HG03103 (cell line): ENCODE results near the gene IGLL5.
"Not testable (repeated sequence)": the region's sequence is repeated elsewhere in the genome, so short reads cannot be mapped to it uniquely, and the experiment has no call there.

ENCODE experiments used
- ATAC-seq: cut with Tn5 transposase; IDR thresholded peaks from one replicate; pipeline ENCODE4 v1.9.1; 2021; ENCODE audit warnings: low read depth; ENCODE audit not compliant: unreplicated experiment

IGLL5 gene

DNA sequence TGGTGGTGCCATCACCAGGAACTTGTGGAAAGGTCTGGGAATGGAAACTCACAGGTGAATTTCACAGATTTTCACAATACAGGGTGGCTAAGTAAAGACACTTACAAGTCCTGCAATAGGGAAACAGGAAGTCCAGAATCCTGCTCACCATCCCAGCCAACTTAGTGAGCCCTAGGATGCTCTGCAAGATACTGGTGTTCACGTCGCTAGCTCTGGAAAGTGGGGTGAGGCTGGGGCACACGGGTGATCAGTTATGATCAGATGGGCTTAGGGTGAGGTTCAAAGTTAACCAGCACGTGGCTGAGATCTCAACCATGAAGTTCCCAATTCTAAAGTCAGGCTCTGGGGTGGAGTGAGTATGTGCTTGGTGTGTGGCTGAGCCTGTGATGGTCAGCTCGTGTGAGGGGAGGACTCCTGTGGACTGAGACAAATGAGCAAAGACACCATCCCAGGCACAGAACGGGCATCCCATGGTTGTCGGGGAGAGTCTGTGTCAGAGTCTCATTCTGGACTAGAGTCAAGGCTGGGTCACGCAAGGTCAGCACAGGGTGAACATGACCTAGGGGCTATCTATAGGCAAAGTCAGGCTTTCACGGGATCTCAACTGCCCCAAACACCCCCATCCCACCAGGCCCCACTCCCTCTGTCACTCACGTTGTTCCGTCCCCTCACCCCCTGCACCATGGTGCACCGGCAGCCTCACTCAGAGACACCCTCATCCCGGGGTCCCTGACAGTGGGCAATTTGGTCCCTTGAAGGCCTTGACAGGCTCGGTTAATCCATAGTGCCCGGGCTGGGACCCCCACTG lies 23.9 kb downstream of the IGLL5 start:
- ATAC-seq = no peak

DNA sequence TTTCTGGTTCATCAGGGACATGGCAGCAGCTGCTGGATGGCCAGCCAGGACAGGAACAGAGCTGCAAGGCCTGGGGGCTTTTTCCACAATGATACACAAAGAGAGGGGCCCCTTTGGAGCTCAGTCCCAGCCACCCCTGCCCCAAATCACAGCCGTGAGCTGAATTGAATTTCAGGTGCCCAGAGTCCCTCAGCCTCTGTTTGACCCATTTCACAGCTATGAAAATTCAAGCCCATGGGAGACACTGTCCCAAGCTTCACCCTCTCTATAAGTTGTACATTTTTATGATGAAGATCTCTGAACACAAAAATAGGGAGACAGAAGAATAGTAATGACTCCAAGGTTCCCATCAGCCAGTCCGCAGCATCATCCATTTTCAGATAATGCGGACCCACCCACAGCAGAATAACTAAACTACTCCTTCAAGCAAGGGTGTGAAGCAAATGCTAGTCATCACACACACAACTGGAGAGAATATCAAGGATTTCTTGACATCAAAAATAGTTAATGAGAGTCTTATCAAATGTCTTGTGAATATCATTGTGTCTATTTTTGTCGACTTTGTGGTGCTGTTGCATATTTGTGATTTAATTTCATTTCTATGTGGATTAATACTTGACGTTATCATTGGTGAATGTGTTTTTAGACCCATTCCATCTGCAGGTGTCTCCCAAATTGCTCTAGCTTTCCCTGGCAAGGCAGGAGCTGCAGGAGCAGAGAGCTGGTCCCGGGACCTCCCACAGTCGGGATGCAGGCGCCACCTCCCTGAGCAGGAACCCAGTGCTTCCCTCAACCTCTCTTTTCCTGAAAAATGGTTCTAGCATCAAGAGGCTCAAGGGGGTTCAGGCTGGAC lies 24.7 kb downstream of the IGLL5 start:
- no peak for ATAC-seq

DNA sequence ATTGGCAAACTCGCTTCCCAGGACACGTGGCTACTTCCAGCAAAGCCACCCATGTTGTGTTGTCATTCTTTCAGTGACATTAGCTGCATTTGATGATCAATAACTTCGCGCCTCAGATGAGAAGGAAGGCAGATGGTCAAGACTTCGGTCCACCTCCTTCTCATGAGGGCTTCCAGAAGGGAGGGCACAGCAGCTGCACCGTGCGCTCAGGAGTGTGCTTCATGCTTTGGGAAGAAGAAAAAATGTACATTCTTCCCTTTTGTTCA lies 25.3 kb downstream of the IGLL5 start:
- ATAC-seq = no peak

DNA sequence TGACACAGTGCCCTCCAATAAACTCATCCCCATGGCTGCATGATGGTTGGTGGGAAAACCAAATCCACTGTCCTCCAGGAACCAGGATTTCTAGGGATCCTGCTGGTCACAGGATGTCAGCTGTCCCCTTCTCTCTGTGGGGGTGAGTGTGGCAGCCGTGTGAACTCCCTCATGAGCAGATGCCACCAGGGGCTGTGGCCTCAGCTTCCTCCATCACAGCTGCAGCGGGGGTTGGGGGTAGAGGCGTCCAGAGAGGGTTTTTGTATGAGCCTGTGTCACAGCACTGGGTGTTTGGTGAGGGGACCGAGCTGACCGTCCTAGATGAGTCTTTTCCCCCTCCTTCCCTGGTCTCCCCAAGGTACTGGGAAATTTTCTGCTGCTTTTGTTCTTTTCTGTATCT lies 26.4 kb downstream of the IGLL5 start:
- ATAC-seq = no peak

DNA sequence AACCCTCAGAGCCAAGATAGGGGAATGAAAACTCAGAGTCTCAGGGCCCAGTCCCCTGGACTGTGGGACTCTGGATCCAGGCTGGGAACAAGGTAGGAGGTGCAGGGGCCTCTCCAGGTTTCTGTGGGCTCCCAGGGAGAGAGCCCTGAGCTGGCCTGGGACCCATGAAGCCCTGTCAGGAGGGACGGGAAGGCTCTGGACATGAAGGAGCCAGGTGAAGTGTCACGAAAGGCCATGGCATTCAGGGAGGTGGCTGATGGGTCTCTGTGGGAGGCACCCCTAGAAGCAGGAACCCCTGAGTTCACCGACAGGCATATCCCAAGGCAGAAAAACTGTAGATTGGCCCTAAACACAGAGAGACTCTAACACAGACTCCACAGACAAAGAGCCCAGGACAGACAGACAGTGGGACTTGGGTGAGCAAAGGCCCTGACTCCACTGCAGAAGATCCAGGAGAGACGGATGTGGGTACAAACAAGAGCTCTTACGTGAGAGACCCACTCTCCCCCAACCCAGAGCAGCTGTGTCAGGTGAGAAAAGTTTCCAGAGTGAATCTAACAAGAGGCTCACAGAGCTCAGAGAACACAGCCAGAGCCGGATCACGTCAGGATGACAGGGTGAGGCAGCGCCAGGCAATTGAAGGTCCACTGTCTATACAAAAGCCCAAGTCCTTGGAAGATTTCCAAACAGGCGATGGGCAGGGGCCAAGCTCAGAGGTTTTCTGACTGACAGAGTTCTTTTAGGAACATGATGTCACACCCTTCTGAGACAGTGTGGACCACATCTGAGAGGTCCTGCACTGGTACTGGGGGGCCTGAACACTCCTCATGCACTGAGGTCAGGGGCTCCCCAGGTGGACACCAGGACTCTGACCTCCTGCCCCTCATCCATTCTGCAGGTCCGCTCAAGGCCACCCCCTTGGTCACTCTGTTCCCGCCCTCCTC lies 27.4 kb downstream of the IGLL5 start:
- no peak for ATAC-seq

DNA sequence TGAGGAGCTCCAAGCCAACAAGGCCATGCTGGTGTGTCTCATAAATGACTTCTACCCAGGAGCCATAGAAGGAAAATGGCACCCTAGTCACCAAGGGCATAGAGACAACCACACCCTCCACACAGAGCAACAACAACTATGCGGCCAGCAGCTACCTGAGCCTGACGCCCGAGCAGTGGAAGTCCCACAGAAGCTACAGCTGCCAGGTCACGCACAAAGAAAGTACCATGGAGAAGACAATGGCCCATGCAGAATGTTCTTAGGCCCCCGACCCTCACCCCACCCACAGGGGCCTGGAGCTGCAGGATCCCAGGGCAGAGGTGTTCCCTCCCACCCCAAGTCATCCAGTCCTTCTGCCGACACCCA lies 28.0 kb downstream of the IGLL5 start:
- ATAC-seq = no peak

DNA sequence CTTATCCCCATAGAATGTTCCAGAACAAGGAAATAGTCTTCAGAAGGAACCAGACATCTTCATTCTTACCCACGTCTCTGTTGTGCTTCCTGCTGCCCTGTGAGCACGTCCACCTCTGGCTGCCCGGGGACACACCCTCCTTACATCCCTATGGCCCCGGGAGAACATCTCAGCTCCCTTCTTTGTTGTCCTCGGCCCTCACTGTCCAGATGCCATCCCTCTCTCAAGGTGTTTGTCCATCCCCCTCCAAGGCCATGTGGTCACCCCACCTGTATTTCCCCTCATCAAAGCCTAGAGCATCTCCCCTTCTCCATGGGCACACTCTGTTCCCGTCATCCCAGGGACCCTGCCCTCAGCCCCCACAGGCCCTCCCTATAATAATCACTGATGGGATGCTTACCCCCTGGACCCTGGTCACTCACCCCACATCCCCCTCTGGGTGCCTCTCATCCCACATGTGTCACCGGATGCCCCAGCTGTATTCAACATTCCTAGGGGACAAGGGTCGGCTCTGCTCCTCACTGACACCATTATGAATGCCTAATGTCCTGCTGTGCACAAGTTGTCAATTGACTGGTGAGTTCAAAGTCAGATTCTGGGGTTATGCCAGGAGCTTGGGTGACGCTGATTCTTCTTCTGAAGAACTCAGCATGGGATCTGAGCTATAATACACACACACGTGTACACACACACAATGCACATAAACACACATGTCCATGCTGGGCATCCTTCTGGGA lies 28.8 kb downstream of the IGLL5 start:
- no peak for ATAC-seq

DNA sequence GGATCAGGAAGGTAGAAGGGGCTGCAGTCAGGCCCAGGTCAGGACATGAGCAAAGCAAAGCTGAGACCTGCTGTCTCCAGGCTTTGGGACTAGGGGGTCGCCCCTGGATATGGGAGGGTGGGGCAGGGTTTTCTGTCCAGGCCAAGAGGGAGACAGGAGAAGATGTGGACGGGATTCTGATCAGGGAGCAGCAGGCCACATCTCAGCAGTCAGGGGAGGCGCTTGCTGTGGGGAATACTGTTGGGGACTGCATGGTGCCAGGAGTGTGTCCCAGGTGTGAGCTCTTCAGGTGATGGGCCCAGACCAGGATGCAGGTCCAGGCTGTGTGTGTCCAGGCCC lies 29.3 kb downstream of the IGLL5 start:
- ATAC-seq = no peak

DNA sequence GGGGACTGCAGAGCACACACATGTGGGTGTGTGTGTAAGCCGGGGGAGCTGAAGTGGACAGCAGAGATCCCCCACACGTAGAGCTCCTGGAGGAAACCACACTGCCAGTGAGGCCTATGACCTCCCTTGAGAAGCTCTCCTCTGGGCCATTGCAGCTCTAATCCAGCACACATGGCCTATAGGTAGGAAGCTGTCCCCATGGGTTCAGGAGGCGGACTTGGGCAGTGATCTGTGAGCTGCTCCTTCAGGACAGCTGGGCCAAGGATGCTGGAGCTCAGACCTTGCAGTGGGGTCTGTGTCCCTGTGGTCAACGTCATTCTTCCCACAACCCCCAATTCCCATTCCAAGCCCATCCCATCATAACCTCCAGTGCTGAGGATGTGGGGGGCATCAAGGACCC lies 29.8 kb downstream of the IGLL5 start:
- ATAC-seq = no peak

DNA sequence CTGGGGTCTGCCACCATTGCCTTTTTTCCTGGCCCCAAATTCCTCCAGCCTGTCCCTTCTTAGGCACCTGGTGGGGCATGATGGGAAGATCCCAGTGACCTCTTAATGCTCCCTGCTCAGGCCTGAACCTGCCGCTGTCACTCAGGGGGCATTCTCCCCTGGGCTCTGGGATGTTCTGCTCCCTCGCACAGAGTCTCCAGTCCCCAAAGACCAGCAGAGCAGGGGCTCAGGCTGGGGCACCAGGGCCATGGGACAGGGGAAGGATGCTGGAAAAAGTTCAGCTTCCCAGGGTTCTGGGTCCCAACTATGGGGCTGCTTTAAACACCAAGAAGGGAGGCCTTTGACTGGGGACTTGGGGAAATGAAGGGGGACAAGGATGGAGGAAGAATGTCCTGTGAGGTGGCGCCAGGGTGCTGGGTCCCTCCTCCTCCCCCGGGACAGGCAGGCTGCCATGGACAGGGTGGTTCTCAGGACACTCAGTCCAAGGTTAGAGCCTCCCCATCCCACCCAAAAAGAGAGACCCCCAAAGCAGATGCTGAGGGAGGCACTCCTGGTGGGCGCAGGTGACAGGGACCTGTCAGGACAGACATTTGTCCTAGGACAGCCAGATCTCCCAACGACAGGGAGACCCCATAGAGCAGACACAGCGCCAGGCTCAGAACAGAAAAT lies 30.8 kb downstream of the IGLL5 start:
- no peak for ATAC-seq

DNA sequence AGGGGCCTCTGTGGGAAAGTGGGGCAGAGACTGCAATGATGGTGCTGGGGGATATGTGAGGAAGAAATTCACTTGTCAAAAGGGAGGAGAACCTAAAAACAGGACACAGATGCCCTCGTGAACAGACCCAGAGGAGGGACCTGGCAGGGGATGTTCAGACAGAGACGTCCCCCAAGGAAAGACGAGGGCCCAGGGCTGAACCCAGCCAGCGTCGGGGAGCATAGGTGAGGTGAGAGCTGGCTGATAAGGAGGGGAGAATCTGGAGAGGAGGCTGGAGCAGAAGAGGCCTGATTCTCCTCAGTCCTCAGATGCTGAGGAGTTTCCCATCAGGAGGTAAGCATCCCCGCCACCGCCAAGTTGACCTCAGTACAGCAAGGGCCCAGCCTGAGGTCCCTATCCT lies 31.4 kb downstream of the IGLL5 start:
- ATAC-seq = no peak

DNA sequence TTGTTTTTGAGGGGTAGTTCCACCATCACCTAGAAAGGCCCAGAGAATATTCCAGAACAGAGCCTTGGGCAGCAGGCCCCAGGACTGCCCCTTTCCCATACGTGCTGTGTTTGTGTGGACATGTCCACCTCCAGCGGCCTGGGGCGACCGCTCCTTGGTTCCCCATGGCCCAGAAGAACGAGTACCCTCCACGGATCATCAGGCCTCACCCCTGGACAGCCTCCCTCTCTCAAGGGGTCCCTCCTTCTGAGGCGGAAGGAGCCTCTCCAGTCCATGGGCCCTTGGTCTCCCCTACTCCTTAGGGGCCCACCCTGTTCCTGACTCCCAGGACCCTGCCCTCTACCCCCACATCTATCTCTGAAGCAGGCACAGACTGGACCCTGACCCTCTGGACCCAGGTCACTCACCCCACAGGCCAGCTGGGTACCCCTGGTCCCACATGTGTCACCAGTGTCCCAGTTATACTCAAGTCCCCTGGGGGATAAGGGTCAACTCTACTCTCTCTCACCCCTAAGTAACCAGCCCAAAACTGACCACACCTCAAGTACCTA lies 32.6 kb downstream of the IGLL5 start:
- no peak for ATAC-seq

DNA sequence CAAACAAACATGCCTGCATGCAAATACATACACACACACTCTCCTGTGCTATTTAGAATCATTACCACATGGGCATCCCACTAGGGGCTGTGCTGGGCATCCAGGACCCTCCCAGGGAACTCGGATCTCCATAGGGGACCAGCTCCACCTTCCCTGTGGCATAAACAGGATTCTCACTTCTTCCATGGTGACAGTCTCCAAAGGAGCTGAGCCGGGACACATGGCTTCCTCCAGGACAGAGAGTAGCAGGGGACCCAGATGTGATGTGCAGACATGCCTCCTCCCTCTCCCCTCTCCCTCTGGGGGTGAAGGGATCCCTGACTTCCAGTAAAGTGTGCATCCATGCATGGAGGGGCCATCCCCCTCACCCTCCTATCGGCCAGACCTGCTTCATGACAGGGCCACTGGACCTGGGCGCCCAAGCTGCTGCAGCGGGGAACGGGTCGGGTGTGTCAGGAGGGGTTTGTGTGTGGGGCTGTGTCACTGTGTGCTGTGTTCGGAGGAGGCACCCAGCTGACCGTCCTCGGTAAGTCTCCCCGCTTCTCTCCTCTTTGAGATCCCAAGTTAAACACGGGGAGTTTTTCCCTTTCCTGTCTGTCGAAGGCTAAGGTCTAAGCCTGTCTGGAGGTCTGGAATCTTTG lies 33.4 kb downstream of the IGLL5 start:
- no peak for ATAC-seq

DNA sequence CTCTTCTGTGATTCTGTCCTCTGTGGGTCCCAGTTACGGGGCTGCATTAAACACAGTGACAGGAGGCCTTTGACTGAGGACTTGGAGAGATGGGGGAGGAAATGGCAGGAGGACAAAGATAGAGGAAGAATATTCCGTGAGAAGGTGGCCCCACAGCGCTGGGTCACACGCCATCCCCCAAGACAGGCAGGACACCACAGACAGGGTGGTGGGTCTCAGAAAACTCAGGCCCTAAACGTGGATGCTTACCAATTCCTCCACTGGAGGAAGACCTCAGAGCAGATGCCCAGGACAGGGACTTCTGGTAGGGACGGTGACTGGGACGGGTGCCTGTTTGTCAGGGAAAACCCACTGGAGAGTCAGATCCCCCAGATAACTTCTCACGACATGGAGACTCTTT lies 34.0 kb downstream of the IGLL5 start:
- ATAC-seq = no peak

DNA sequence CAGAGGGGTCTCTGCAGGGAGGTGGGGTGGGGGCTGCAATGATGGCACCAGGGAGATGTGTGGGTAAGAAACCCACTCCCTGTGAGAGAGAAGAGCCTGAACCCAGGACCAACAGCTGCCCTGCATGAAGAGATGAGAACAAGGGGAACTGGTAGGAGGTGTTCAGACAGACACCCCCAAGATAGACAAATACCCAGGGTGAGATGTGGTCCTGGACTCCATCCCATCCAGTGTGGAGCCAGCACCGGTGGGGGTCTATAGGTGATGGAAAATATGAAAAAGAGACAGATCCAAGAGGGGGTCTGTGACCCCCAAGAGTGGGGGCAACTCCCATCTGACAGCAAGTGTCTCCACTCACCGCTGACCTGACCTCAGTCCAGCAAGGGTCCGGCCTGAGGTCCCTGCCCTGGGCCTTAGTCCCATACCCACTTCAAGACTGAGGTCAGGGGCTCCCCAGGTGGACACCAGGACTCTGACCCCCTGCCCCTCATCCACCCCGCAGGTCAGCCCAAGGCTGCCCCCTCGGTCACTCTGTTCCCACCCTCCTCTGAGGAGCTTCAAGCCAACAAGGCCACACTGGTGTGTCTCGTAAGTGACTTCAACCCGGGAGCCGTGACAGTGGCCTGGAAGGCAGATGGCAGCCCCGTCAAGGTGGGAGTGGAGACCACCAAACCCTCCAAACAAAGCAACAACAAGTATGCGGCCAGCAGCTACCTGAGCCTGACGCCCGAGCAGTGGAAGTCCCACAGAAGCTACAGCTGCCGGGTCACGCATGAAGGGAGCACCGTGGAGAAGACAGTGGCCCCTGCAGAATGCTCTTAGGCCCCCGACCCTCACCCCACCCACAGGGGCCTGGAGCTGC lies 34.7 kb downstream of the IGLL5 start:
- not testable (repeated sequence) for ATAC-seq

DNA sequence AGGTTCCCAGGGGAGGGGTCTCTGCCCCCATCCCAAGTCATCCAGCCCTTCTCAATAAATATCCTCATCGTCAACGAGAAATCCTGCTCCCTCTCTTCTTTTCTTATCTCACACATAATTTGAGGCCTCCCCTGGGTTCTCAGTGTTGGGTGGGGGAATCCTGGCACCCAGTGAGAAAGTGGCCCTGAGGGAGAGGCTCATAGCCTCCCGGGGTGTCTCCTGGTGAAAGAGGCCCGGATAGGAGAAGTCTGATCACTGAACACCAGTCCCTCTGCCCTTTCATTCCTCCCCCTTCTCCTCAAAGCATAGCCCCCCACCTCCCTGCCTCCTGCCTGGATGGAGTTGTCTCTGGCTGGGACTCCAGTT lies 35.3 kb downstream of the IGLL5 start:
- no peak for ATAC-seq

DNA sequence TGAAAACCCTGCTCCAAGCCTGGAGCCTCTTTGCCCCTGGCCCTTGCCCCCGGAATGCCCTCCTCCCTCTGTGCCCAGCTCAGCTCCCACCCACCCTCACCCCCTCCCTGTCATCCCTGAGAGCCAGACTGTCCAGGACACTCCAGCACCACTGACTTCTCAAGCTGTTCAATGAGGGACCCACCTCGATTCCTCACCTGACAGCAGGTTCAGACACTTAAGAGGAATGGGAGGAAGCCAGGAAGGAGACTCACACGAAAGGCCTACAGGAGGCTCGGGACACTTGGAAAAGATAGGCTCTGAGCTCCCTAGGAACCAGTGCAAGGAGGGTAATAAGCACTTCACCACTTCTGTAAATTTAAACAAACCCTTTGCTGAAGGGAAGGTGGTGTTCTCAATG lies 35.8 kb downstream of the IGLL5 start:
- no peak for ATAC-seq

DNA sequence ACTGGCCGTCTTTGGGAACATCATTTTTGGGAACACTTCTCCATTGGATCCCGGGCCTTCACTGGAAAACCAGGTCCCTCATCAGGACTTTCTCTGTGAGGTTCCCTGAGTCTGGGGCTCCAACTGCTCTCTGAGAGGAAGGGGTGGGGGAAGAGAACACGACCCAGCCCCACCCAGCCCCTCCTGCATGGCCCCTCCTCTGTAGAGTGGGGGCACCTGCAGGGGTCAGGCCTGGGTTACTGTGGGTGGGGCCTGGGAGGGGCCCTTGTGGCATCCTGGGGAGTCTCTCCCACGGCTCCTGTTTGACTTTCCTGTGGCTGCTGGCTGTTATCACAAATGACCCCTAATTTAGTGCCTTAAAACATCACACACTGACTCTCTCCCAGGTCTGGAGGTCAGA lies 36.3 kb downstream of the IGLL5 start:
- ATAC-seq = no peak
